Measurements from ENCODE around the gene CSPG4. TPM values are rescaled to one million over a fixed set of nuclear protein-coding genes. Genes with fewer than 3 reads are reported as not detected.

CSPG4 gene
- total RNA-seq, 6 experiments from 2014 or later = 0.12 to 0.29 (median 0.20) TPM

GRCh38 chr15:75659928-75660645 lies 52.6 kb downstream of the CSPG4 start:
- 55% methylated on average over 7 of the region's 17 CpGs for WGBS (ENCODE audit: insufficient coverage, low coverage, low lambda C conversion rate, missing lambda C conversion rate)
- DNase-seq = no peak

GRCh38 chr15:75659141-75659771 lies 53.4 kb downstream of the CSPG4 start:
- ATAC-seq = no peak

More at GRCh38 chr15:75659928-75660645, 52.6 kb downstream of the CSPG4 start:
- peaks cover 0 to 30% (median 16%) of the 10 kb centered on the region in 4 donors for H3K4me1 ChIP-seq
- H3K36me3 ChIP-seq = peaks cover 0 to 9% (median 2%) of the 10 kb centered on the region in 4 donors
- peak overlapping the region in 1 of 3 donors; percentile 65 for H3K27ac ChIP-seq
- no peak for ATAC-seq
- no peak overlapping the region for H3K4me3 ChIP-seq
- intact Hi-C loops (cut with DNase I) = no loop called here
- no peaks in the 10 kb centered on the region for H3K9me3 ChIP-seq
- TF ChIP-seq CTCF (IDR thresholded peaks at IDR 0.05) (no peak), POLR2A (IDR thresholded peaks at IDR 0.05) (no peak)
- H3K27me3 ChIP-seq = no peaks in the 10 kb centered on the region

GRCh38 chr15:75656813-75657212 lies 55.8 kb downstream of the CSPG4 start:
- no peak for DNase-seq
- no peak for ATAC-seq
- WGBS (ENCODE audit: insufficient coverage, low coverage, low lambda C conversion rate, missing lambda C conversion rate) = no CpG with 5 or more reads among the region's 22 CpGs
- peaks cover 0 to 20% (median 7%) of the 10 kb centered on the region in 4 donors for H3K4me1 ChIP-seq
- TF ChIP-seq POLR2A (IDR thresholded peaks at IDR 0.05) (no peak), CTCF (IDR thresholded peaks at IDR 0.05) (no peak)
- peaks cover 0 to 9% (median 2%) of the 10 kb centered on the region in 4 donors for H3K36me3 ChIP-seq
- intact Hi-C loops (cut with DNase I) = no loop called here
- H3K27me3 ChIP-seq = no peaks in the 10 kb centered on the region
- no peaks in the 10 kb centered on the region for H3K9me3 ChIP-seq
- no peak overlapping the region for H3K4me3 ChIP-seq
- no peak overlapping the region for H3K27ac ChIP-seq

More at GRCh38 chr15:75659141-75659771, 53.4 kb downstream of the CSPG4 start:
- 83% methylated on average over 3 of the region's 9 CpGs for WGBS (ENCODE audit: insufficient coverage, low coverage, low lambda C conversion rate, missing lambda C conversion rate)
- no peak for TF ChIP-seq POLR2A (IDR thresholded peaks at IDR 0.05)
- TF ChIP-seq CTCF (IDR thresholded peaks at IDR 0.05) = no peak
- Histone ChIP-seq H3K9me3 (no peaks in the 10 kb centered on the region), H3K27me3 (no peaks in the 10 kb centered on the region), H3K27ac (no peak overlapping the region), H3K4me3 (no peak overlapping the region), H3K36me3 (peaks cover 0 to 9% (median 2%) of the 10 kb centered on the region in 4 donors), H3K4me1 (peaks cover 0 to 27% (median 15%) of the 10 kb centered on the region in 4 donors)
- DNase-seq = no peak
- intact Hi-C loops (cut with DNase I) = no loop called here

GRCh38 chr15:75656331-75656730 lies 56.3 kb downstream of the CSPG4 start:
- no peak overlapping the region for H3K27ac ChIP-seq
- TF ChIP-seq POLR2A (IDR thresholded peaks at IDR 0.05) (no peak), CTCF (IDR thresholded peaks at IDR 0.05) (no peak)
- intact Hi-C loops (cut with DNase I) = no loop called here
- no peaks in the 10 kb centered on the region for H3K9me3 ChIP-seq
- no peak for ATAC-seq
- peaks cover 0 to 20% (median 7%) of the 10 kb centered on the region in 4 donors for H3K4me1 ChIP-seq
- peaks cover 0 to 9% (median 2%) of the 10 kb centered on the region in 4 donors for H3K36me3 ChIP-seq
- DNase-seq = no peak
- no peak overlapping the region for H3K4me3 ChIP-seq
- H3K27me3 ChIP-seq = no peaks in the 10 kb centered on the region
- WGBS (ENCODE audit: insufficient coverage, low coverage, low lambda C conversion rate, missing lambda C conversion rate) = 100% methylated on average over 2 of the region's 5 CpGs

All from right lobe of liver (tissue), 6 donors.